ENCODE measurements around the gene PLPP2. TPM values are rescaled to one million over a fixed set of nuclear protein-coding genes. Genes with fewer than 3 reads are reported as not detected.

The PLPP2 gene
- total and polyA plus RNA-seq, 2 of the 13 experiments (the other 11 are each of a cell fraction or from before 2014, with no cell fraction given) = not detected

DNA sequence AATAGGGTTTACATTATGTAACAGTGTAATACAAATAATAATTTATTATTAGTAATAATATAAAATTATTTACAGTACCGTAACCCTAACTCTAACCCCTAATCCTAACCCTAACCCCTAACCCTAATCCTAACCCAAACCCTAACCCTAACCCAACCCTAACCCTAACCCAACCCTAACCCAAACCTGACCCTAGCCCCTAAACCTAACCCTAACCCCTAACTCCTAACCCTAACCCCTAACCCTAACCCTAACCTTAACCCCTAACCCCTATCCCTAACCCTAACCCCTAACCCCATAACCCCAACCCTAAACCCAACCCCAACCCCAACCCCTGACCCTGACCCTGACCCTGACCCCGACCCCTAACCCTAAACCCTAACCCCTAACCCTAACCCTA lies 45.7 kb downstream of the PLPP2 start:
- no peaks in the 10 kb centered on the region for H3K4me1 ChIP-seq (ENCODE audit: insufficient read depth, low read length)
- H3K4me2 ChIP-seq (ENCODE audit: low read depth, low read length) = no peak overlapping the region
- ATAC-seq = no peak
- H4K20me1 ChIP-seq (ENCODE audit: insufficient read depth, low read length) = no peaks in the 10 kb centered on the region
- no peak overlapping the region for H2AFZ ChIP-seq (ENCODE audit: low read length)
- TF ChIP-seq KDM2A (CRISPR knock-in tag; IDR thresholded peaks at IDR 0.05; ENCODE audit: borderline replicate concordance, low read depth) (no peak), BORCS8-MEF2B (CRISPR knock-in tag; IDR thresholded peaks at IDR 0.05) (no peak), SKIL (CRISPR knock-in tag; IDR thresholded peaks at IDR 0.05; ENCODE audit: borderline replicate concordance) (no peak)
- TF ChIP-seq, protein P1, sequence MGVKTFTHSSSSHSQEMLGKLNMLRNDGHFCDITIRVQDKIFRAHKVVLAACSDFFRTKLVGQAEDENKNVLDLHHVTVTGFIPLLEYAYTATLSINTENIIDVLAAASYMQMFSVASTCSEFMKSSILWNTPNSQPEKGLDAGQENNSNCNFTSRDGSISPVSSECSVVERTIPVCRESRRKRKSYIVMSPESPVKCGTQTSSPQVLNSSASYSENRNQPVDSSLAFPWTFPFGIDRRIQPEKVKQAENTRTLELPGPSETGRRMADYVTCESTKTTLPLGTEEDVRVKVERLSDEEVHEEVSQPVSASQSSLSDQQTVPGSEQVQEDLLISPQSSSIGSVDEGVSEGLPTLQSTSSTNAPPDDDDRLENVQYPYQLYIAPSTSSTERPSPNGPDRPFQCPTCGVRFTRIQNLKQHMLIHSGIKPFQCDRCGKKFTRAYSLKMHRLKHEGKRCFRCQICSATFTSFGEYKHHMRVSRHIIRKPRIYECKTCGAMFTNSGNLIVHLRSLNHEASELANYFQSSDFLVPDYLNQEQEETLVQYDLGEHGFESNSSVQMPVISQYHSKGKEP (CRISPR knock-in tag; IDR thresholded peaks at IDR 0.05) = no peak
- no peak for FAIRE-seq
- in situ Hi-C loops (cut with HindIII; ENCODE audit: extremely low pct_ligation_motif_present, low pct_unique_long_range_greater_than_20kb) = no loop called here
- no peaks in the 10 kb centered on the region for H3K27me3 ChIP-seq (ENCODE audit: control insufficient read depth in 1 of 2, insufficient read depth in 2 of 2, low read length in 2 of 2)
- no peaks in the 10 kb centered on the region for H3K36me3 ChIP-seq (replicated peaks in 1 of 2; ENCODE audit: control insufficient read depth in 1 of 2, insufficient read depth in 2 of 2, low read length in 2 of 2)
- ChIA-PET CTCF (ENCODE audit: low intra/inter-chr PET ratio, low total read pairs) (no interaction called here), POLR2A (no interaction called here)
- no peaks in the 10 kb centered on the region for H3K9me3 ChIP-seq (ENCODE audit: low read length)
- WGBS (ENCODE audit: low lambda C conversion rate) = 81% methylated on average over 2 of the region's 2 CpGs
- intact Hi-C loops (cut with micrococcal nuclease; ENCODE audit: unreplicated experiment) = no loop called here
- H3K4me3 ChIP-seq (replicated peaks in 1 of 3; ENCODE audit: insufficient read depth in 1 of 3, low read depth in 2 of 3, low read length in 3 of 3) = no peak overlapping the region
- H3K9ac ChIP-seq (ENCODE audit: insufficient read depth, low read depth, low read length) = no peak overlapping the region
- DNase-seq (ENCODE audit: low spot score) = no peak
- no TSS peak for BruUV-seq (replicated peaks)
- no peaks in the 10 kb centered on the region for H3K79me2 ChIP-seq (ENCODE audit: insufficient read depth, low read length)
- no peak overlapping the region for H3K27ac ChIP-seq (ENCODE audit: extremely low read length, insufficient read depth, low read length)

Other genes starting within 250 kb of the PLPP2 start
- gene OR4F17, start 184.3 kb downstream of the PLPP2 start, total RNA-seq (2016; rRNA removed; fragmentation: Illumina TruSeq; extraction: Trizol) = not detected in 2 replicates
- not detected in 2 replicates for gene OR4F17, start 184.3 kb downstream of the PLPP2 start, polyA plus RNA-seq (2011; rRNA removed)
- gene MIER2, start 53.4 kb upstream of the PLPP2 start, total RNA-seq (2016; rRNA removed; fragmentation: Illumina TruSeq; extraction: Trizol) = 7.9 and 9.6 TPM in 2 replicates
- 22.9 and 25.7 TPM in 2 replicates for gene MIER2, start 53.4 kb upstream of the PLPP2 start, polyA plus RNA-seq (2011; rRNA removed)
- gene C2CD4C, start 117.7 kb upstream of the PLPP2 start, total RNA-seq (2016; rRNA removed; fragmentation: Illumina TruSeq; extraction: Trizol) = not detected in 2 replicates
- gene C2CD4C, start 117.7 kb upstream of the PLPP2 start, polyA plus RNA-seq (2011; rRNA removed) = not detected in 2 replicates
- 4.8 and 9.0 TPM in 2 replicates for gene SHC2, start 169.6 kb upstream of the PLPP2 start, total RNA-seq (2016; rRNA removed; fragmentation: Illumina TruSeq; extraction: Trizol)
- gene SHC2, start 169.6 kb upstream of the PLPP2 start, polyA plus RNA-seq (2011; rRNA removed) = 18.3 and 35.8 TPM in 2 replicates
- gene MADCAM1, start 205.1 kb upstream of the PLPP2 start, total RNA-seq (2016; rRNA removed; fragmentation: Illumina TruSeq; extraction: Trizol) = 0.21 and 0.33 TPM in 2 replicates
- gene MADCAM1, start 205.1 kb upstream of the PLPP2 start, polyA plus RNA-seq (2011; rRNA removed) = 0.29 and 0.39 TPM in 2 replicates
- 4.2 and 6.2 TPM in 2 replicates for gene TPGS1, start 216.1 kb upstream of the PLPP2 start, total RNA-seq (2016; rRNA removed; fragmentation: Illumina TruSeq; extraction: Trizol)
- 1.1 and 2.0 TPM in 2 replicates for gene TPGS1, start 216.1 kb upstream of the PLPP2 start, polyA plus RNA-seq (2011; rRNA removed)
- gene CDC34, start 240.4 kb upstream of the PLPP2 start, total RNA-seq (2016; rRNA removed; fragmentation: Illumina TruSeq; extraction: Trizol) = 119 and 138 TPM in 2 replicates
- 140 and 150 TPM in 2 replicates for gene CDC34, start 240.4 kb upstream of the PLPP2 start, polyA plus RNA-seq (2011; rRNA removed)